HEK293 (cell line): ENCODE measurements around the gene CFAP20.

Source experiments
- CTCF ChIP-seq: fragments of 450-650 bp; formaldehyde crosslinking; IDR thresholded peaks from 2 replicates; pipeline ENCODE4 v1.5.1; 2016; ENCODE audit warnings: missing biosample characterization, missing genetic modification characterization
- EGR2 ChIP-seq: fragments of 450-650 bp; formaldehyde crosslinking; IDR thresholded peaks from 2 replicates; pipeline ENCODE4 v1.5.1; 2016; ENCODE audit warnings: low read depth, missing biosample characterization, missing genetic modification characterization
- OSR2 ChIP-seq: fragments of 450-650 bp; formaldehyde crosslinking; IDR thresholded peaks from 2 replicates; pipeline ENCODE4 v1.5.1; 2016; ENCODE audit warnings: missing biosample characterization, missing genetic modification characterization
- TCF7L2 ChIP-seq: IDR thresholded peaks from 2 replicates; pipeline ENCODE4 v1.6.1; 2011; ENCODE audit warnings: low read depth, mild to moderate bottlenecking, inconsistent platforms, low read length, moderate library complexity, borderline replicate concordance
- ZNF362 ChIP-seq: fragments of 450-650 bp; formaldehyde crosslinking; IDR thresholded peaks from 2 replicates; pipeline ENCODE4 v1.5.1; 2016; ENCODE audit warnings: missing biosample characterization, missing genetic modification characterization
- ZNF639 ChIP-seq: fragments of 450-650 bp; formaldehyde crosslinking; IDR thresholded peaks from 2 replicates; pipeline ENCODE4 v1.5.1; 2016; ENCODE audit warnings: missing biosample characterization, missing genetic modification characterization

- TF ChIP-seq TCF7L2 (no peak), CTCF (tag by site-specific recombination) (no peak), OSR2 (tag by site-specific recombination) (no peak), ZNF639 (tag by site-specific recombination) (no peak), EGR2 (no peak), ZNF362 (no peak)
Measured at GRCh38 chr16:58120234-58120633, 8.9 kb downstream of the CFAP20 start.
